Measurements from ENCODE around the gene NRDC.

Gene NRDC

GRCh38 chr1:51919684-51920083, 41.2 kb upstream of the NRDC start:
- H3K4me3 ChIP-seq (ENCODE audit: low read depth, low read length), result no peak overlapping the region
- no peak for TF ChIP-seq CTCF (IDR thresholded peaks at IDR 0.05; ENCODE audit: insufficient read depth, low read depth, low read length, missing control alignments)
- DNase-seq (ENCODE audit: low read depth), result no peak

DNA sequence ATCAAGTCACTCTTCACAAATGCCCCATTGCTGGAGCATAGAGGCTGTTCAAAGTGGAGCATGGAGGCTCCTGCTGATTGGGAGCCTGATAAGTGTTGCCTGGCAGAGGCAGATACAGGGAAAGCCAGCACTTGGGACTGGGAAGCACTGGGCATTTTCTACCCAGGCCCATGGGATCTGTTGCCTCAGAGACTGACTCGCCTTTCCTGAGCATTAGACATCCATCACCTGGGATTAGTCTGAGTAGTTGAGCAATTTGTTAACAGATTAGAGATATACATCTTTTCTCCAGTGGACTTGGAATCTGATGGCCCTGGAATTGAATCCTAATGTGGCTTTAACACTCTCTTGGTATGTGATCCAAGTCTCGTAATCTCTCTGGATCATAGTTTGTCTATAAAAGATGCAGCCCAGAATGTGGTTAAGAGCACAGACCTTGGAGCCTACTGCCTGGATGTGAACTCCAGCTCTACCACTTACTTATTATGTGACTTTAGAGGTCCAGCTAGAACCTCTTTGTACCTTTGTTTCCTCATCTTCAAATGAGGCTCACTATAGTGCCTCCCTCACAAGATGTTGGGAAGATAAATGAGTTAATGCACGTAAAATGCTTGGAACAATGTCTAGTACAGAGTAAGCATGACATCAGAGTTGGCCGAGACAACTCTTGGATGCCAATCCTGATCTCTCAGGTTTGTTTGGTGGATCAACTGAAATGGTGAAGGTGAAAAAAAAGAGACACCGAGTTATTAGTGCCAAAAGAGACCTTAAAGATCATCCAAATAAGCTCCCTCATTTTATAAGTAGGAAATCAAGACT, 38.3 kb upstream of the NRDC start:
- no peak for DNase-seq (ENCODE audit: low read depth)
- H3K4me3 ChIP-seq (ENCODE audit: low read depth, low read length), result no peak overlapping the region
- no peak for TF ChIP-seq CTCF (IDR thresholded peaks at IDR 0.05; ENCODE audit: insufficient read depth, low read depth, low read length, missing control alignments)

DNA sequence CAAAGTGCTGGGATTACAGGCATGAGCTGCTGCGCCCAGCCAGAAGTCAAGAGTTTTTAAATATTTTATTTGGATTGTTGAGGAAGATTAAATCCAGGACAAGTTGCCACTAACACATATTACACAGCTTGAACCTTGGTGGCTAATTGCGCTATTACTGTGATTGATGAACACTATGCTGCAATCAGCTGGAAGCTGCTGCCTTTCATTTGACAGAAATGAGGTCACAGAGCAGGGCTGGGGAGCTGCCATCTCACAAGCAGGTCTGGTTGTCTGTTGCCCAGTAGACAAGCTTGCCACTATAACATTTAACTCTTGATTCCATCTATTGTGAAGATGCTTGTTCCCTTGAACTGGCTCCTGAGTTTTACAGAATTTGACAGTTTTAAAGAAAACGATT, 37.4 kb upstream of the NRDC start:
- no peak for DNase-seq (ENCODE audit: low read depth)
- TF ChIP-seq CTCF (IDR thresholded peaks at IDR 0.05; ENCODE audit: insufficient read depth, low read depth, low read length, missing control alignments), result no peak

GRCh38 chr1:51912881-51913280, 34.4 kb upstream of the NRDC start:
- DNase-seq (ENCODE audit: low read depth), result no peak
- TF ChIP-seq CTCF (IDR thresholded peaks at IDR 0.05; ENCODE audit: insufficient read depth, low read depth, low read length, missing control alignments), result no peak
- H3K4me3 ChIP-seq (ENCODE audit: low read depth, low read length), result no peak overlapping the region

More for the DNA sequence above, 37.4 kb upstream of the NRDC start:
- H3K4me3 ChIP-seq (ENCODE audit: low read depth, low read length), result no peak overlapping the region

DNA sequence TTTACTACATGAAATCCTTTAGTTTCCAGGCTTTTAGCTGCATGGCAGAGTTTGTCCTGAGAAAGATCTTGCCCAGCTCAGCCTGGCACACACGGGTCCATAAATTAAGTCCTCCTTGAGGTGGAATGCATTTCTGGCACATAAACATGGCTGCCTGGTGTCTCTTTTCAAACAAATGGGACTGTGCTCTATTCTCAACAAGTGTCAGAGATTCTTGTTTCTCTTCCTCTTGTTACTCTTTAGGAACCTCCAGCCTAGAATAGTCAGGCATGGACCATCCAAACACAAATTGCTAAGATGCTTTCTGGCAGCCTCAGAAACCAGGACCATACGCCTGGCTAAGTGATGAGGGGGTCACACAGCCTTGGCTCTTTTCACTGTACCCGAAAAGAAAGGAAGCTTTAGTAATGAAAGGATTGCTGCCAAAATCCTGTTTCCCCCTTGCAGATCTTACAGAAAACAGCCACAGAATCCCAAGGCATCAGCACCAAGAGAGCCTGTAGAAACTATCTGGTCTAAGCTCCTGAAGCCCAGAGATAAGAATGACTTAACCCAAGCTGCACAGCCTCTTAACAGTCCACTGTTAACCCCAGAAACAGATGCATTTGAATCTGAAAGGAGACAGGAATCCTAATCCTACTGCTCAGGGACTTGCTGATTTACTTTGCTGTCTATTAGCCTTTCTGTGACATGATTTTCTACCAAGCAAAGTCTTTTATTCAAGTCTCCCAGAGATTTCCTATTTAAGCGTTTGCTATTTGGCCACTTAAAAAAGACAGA, 31.9 kb upstream of the NRDC start:
- DNase-seq (ENCODE audit: low read depth), result no peak
- no peak for TF ChIP-seq CTCF (IDR thresholded peaks at IDR 0.05; ENCODE audit: insufficient read depth, low read depth, low read length, missing control alignments)
- H3K4me3 ChIP-seq (ENCODE audit: low read depth, low read length), result no peak overlapping the region

DNA sequence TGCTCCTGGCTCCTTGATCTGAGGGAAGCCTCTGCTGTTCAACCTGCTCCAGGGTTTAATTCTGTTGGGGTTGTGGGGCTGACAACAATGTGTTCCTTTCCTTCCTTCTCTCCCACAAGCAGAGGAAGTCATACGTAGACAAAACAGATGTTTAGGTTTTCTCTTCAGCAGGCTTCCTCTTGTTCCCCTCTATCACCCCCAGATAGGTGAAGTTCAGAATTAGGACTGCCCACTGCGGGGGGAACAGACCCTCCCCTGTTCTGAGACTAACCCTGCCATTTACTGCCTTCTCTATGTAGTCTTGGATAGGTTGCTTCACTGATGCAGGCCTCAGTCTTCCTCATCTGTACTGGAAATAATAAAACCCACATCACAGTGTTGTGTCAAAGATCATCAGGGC, 30.0 kb upstream of the NRDC start:
- no peak overlapping the region for H3K4me3 ChIP-seq (ENCODE audit: low read depth, low read length)
- no peak for TF ChIP-seq CTCF (IDR thresholded peaks at IDR 0.05; ENCODE audit: insufficient read depth, low read depth, low read length, missing control alignments)
- DNase-seq (ENCODE audit: low read depth), result no peak

Measured in GM12865 (cell line).